ENCODE measurements around the gene DHRS4.
A peak's percentile ranks its signal among the peaks of the same experiment; 100 is the strongest.
"Not testable (repeated sequence)": the region's sequence is repeated elsewhere in the genome, so short reads cannot be mapped to it uniquely, and the experiment has no call there.

DHRS4 gene

GRCh38 chr14:23939607-23940326, 13.8 kb upstream of the DHRS4 start:
- H3K9ac ChIP-seq (ENCODE audit: low read depth in 1 of 2, low read length in 2 of 2), result no peak overlapping the region
- peaks cover 0 to 4% of the 10 kb centered on the region in 2 donors for H3K4me1 ChIP-seq (ENCODE audit: control insufficient read depth in 2 of 2, insufficient read depth in 2 of 2, low read length in 2 of 2)
- H3K27me3 ChIP-seq (ENCODE audit: control insufficient read depth in 2 of 2, insufficient read depth in 2 of 2, low read length in 2 of 2), result no peaks in the 10 kb centered on the region
- no peaks in the 10 kb centered on the region for H3K9me3 ChIP-seq (ENCODE audit: control insufficient read depth in 2 of 2, low read length in 2 of 2)
- H3K36me3 ChIP-seq (ENCODE audit: control insufficient read depth in 2 of 2, insufficient read depth in 2 of 2, low read length in 2 of 2), result peaks cover 4 to 5% of the 10 kb centered on the region in 2 donors
- H3K4me3 ChIP-seq (ENCODE audit: low read length in 2 of 2), result no peak overlapping the region
- H3K27ac ChIP-seq (ENCODE audit: low read depth in 2 of 2, low read length in 2 of 2), result no peak overlapping the region

- Histone ChIP-seq H3K27me3 (ENCODE audit: control insufficient read depth in 2 of 2, insufficient read depth in 2 of 2, low read length in 2 of 2) (no peaks in the 10 kb centered on the region), H3K4me3 (ENCODE audit: low read length in 2 of 2) (no peak overlapping the region), H3K27ac (ENCODE audit: low read depth in 2 of 2, low read length in 2 of 2) (no peak overlapping the region), H3K9me3 (ENCODE audit: control insufficient read depth in 2 of 2, low read length in 2 of 2) (no peaks in the 10 kb centered on the region), H3K9ac (ENCODE audit: low read depth in 1 of 2, low read length in 2 of 2) (no peak overlapping the region), H3K36me3 (ENCODE audit: control insufficient read depth in 2 of 2, insufficient read depth in 2 of 2, low read length in 2 of 2) (peaks cover 4 to 5% of the 10 kb centered on the region in 2 donors), H3K4me1 (ENCODE audit: control insufficient read depth in 2 of 2, insufficient read depth in 2 of 2, low read length in 2 of 2) (no peaks in the 10 kb centered on the region)
Measured at GRCh38 chr14:23941230-23941629, 12.3 kb upstream of the DHRS4 start.

GRCh38 chr14:23941669-23942068, 11.9 kb upstream of the DHRS4 start:
- Histone ChIP-seq H3K9me3 (ENCODE audit: control insufficient read depth in 2 of 2, low read length in 2 of 2) (no peaks in the 10 kb centered on the region), H3K27ac (ENCODE audit: low read depth in 2 of 2, low read length in 2 of 2) (no peak overlapping the region), H3K27me3 (ENCODE audit: control insufficient read depth in 2 of 2, insufficient read depth in 2 of 2, low read length in 2 of 2) (no peaks in the 10 kb centered on the region), H3K36me3 (ENCODE audit: control insufficient read depth in 2 of 2, insufficient read depth in 2 of 2, low read length in 2 of 2) (peaks cover 4 to 5% of the 10 kb centered on the region in 2 donors), H3K4me1 (ENCODE audit: control insufficient read depth in 2 of 2, insufficient read depth in 2 of 2, low read length in 2 of 2) (no peaks in the 10 kb centered on the region), H3K4me3 (ENCODE audit: low read length in 2 of 2) (no peak overlapping the region), H3K9ac (ENCODE audit: low read depth in 1 of 2, low read length in 2 of 2) (no peak overlapping the region)

- no peak overlapping the region for H3K9ac ChIP-seq (ENCODE audit: low read depth in 1 of 2, low read length in 2 of 2)
- H3K4me3 ChIP-seq (ENCODE audit: low read length in 2 of 2), result no peak overlapping the region
- no peaks in the 10 kb centered on the region for H3K9me3 ChIP-seq (ENCODE audit: control insufficient read depth in 2 of 2, low read length in 2 of 2)
- H3K27ac ChIP-seq (ENCODE audit: low read depth in 2 of 2, low read length in 2 of 2), result no peak overlapping the region
- H3K27me3 ChIP-seq (ENCODE audit: control insufficient read depth in 2 of 2, insufficient read depth in 2 of 2, low read length in 2 of 2), result no peaks in the 10 kb centered on the region
- peaks cover 4 to 5% of the 10 kb centered on the region in 2 donors for H3K36me3 ChIP-seq (ENCODE audit: control insufficient read depth in 2 of 2, insufficient read depth in 2 of 2, low read length in 2 of 2)
- H3K4me1 ChIP-seq (ENCODE audit: control insufficient read depth in 2 of 2, insufficient read depth in 2 of 2, low read length in 2 of 2), result no peaks in the 10 kb centered on the region
Measured at GRCh38 chr14:23942587-23942986, 11.0 kb upstream of the DHRS4 start.

- H3K4me3 ChIP-seq (ENCODE audit: low read length in 2 of 2); H3K27me3 ChIP-seq (ENCODE audit: control insufficient read depth in 2 of 2, insufficient read depth in 2 of 2, low read length in 2 of 2); H3K9ac ChIP-seq (ENCODE audit: low read depth in 1 of 2, low read length in 2 of 2); H3K27ac ChIP-seq (ENCODE audit: low read depth in 2 of 2, low read length in 2 of 2); H3K4me1 ChIP-seq (ENCODE audit: control insufficient read depth in 2 of 2, insufficient read depth in 2 of 2, low read length in 2 of 2); H3K36me3 ChIP-seq (ENCODE audit: control insufficient read depth in 2 of 2, insufficient read depth in 2 of 2, low read length in 2 of 2); H3K9me3 ChIP-seq (ENCODE audit: control insufficient read depth in 2 of 2, low read length in 2 of 2): not testable (repeated sequence)
Measured at GRCh38 chr14:23949069-23949468, 4.5 kb upstream of the DHRS4 start.

- Histone ChIP-seq H3K27me3 (ENCODE audit: control insufficient read depth in 2 of 2, insufficient read depth in 2 of 2, low read length in 2 of 2) (no peaks in the 10 kb centered on the region), H3K4me1 (ENCODE audit: control insufficient read depth in 2 of 2, insufficient read depth in 2 of 2, low read length in 2 of 2) (peaks cover 9 to 17% of the 10 kb centered on the region in 2 donors), H3K9me3 (ENCODE audit: control insufficient read depth in 2 of 2, low read length in 2 of 2) (no peaks in the 10 kb centered on the region), H3K27ac (ENCODE audit: low read depth in 2 of 2, low read length in 2 of 2) (no peak overlapping the region), H3K9ac (ENCODE audit: low read depth in 1 of 2, low read length in 2 of 2) (no peak overlapping the region), H3K36me3 (ENCODE audit: control insufficient read depth in 2 of 2, insufficient read depth in 2 of 2, low read length in 2 of 2) (no peaks in the 10 kb centered on the region), H3K4me3 (ENCODE audit: low read length in 2 of 2) (no peak overlapping the region)
Measured at GRCh38 chr14:23950411-23951135, 3.0 kb upstream of the DHRS4 start.

GRCh38 chr14:23951136-23951466, 2.5 kb upstream of the DHRS4 start:
- H3K36me3 ChIP-seq (ENCODE audit: control insufficient read depth in 2 of 2, insufficient read depth in 2 of 2, low read length in 2 of 2); H3K4me3 ChIP-seq (ENCODE audit: low read length in 2 of 2); H3K9ac ChIP-seq (ENCODE audit: low read depth in 1 of 2, low read length in 2 of 2); H3K27ac ChIP-seq (ENCODE audit: low read depth in 2 of 2, low read length in 2 of 2); H3K9me3 ChIP-seq (ENCODE audit: control insufficient read depth in 2 of 2, low read length in 2 of 2); H3K27me3 ChIP-seq (ENCODE audit: control insufficient read depth in 2 of 2, insufficient read depth in 2 of 2, low read length in 2 of 2): not testable (repeated sequence)
- H3K4me1 ChIP-seq (ENCODE audit: control insufficient read depth in 2 of 2, insufficient read depth in 2 of 2, low read length in 2 of 2), result peaks cover 9 to 17% of the 10 kb centered on the region in 2 donors

- H3K9ac ChIP-seq (ENCODE audit: low read depth in 1 of 2, low read length in 2 of 2), result no peak overlapping the region
Measured at GRCh38 chr14:23951590-23952201, 1.9 kb upstream of the DHRS4 start.

GRCh38 chr14:23953116-23953463, 480 bp upstream of the DHRS4 start:
- peak overlapping the region; percentile 70 to 92 for H3K27ac ChIP-seq (ENCODE audit: low read depth in 2 of 2, low read length in 2 of 2)
- H3K4me3 ChIP-seq (ENCODE audit: low read length in 2 of 2), result peak overlapping the region; percentile 89 to 99
- H3K36me3 ChIP-seq (ENCODE audit: control insufficient read depth in 2 of 2, insufficient read depth in 2 of 2, low read length in 2 of 2); H3K9me3 ChIP-seq (ENCODE audit: control insufficient read depth in 2 of 2, low read length in 2 of 2); H3K27me3 ChIP-seq (ENCODE audit: control insufficient read depth in 2 of 2, insufficient read depth in 2 of 2, low read length in 2 of 2): not testable (repeated sequence)
- H3K9ac ChIP-seq (ENCODE audit: low read depth in 1 of 2, low read length in 2 of 2), result peak overlapping the region; percentile 87 to 90
- peaks cover 9 to 17% of the 10 kb centered on the region in 2 donors for H3K4me1 ChIP-seq (ENCODE audit: control insufficient read depth in 2 of 2, insufficient read depth in 2 of 2, low read length in 2 of 2)

More at GRCh38 chr14:23951590-23952201, 1.9 kb upstream of the DHRS4 start:
- Histone ChIP-seq H3K9me3 (ENCODE audit: control insufficient read depth in 2 of 2, low read length in 2 of 2) (no peaks in the 10 kb centered on the region), H3K4me3 (ENCODE audit: low read length in 2 of 2) (no peak overlapping the region), H3K4me1 (ENCODE audit: control insufficient read depth in 2 of 2, insufficient read depth in 2 of 2, low read length in 2 of 2) (peaks cover 9 to 17% of the 10 kb centered on the region in 2 donors), H3K27me3 (ENCODE audit: control insufficient read depth in 2 of 2, insufficient read depth in 2 of 2, low read length in 2 of 2) (no peaks in the 10 kb centered on the region), H3K27ac (ENCODE audit: low read depth in 2 of 2, low read length in 2 of 2) (no peak overlapping the region), H3K36me3 (ENCODE audit: control insufficient read depth in 2 of 2, insufficient read depth in 2 of 2, low read length in 2 of 2) (no peaks in the 10 kb centered on the region)

- Histone ChIP-seq H3K27ac (ENCODE audit: low read depth in 2 of 2, low read length in 2 of 2) (peak overlapping the region; percentile 70 to 92), H3K4me1 (ENCODE audit: control insufficient read depth in 2 of 2, insufficient read depth in 2 of 2, low read length in 2 of 2) (peaks cover 9 to 17% of the 10 kb centered on the region in 2 donors), H3K9ac (ENCODE audit: low read depth in 1 of 2, low read length in 2 of 2) (peak overlapping the region; percentile 87 to 90), H3K4me3 (ENCODE audit: low read length in 2 of 2) (peak overlapping the region; percentile 89 to 99)
- not testable (repeated sequence) for H3K27me3 ChIP-seq (ENCODE audit: control insufficient read depth in 2 of 2, insufficient read depth in 2 of 2, low read length in 2 of 2); H3K36me3 ChIP-seq (ENCODE audit: control insufficient read depth in 2 of 2, insufficient read depth in 2 of 2, low read length in 2 of 2); H3K9me3 ChIP-seq (ENCODE audit: control insufficient read depth in 2 of 2, low read length in 2 of 2)
Measured at GRCh38 chr14:23954279-23954614, 677 bp downstream of the DHRS4 start.
